Measurements from ENCODE around the gene WDR82. TPM values are rescaled to one million over a fixed set of nuclear protein-coding genes. Genes with fewer than 3 reads are reported as not detected.

The WDR82 gene
- total RNA-seq, 2 donors from 2014 or later: 78.4 to 84.2 TPM

- Mint-ChIP-seq H3K27me3 (ENCODE audit: insufficient read depth) (peaks cover 20% of the 10 kb centered on the region), H3K9me3 (no peaks in the 10 kb centered on the region), H3K4me3 (no peak overlapping the region), H3K4me1 (peaks cover 1% of the 10 kb centered on the region), H3K27ac (no peak overlapping the region), H3K36me3 (ENCODE audit: low read depth) (no peaks in the 10 kb centered on the region)
- 81 to 82% methylated on average over 3 to 4 of the region's 4 CpGs for WGBS, 2 experiments (ENCODE audit: insufficient coverage in 1 of 2, insufficient read length in 1 of 2)
- no peak for TF ChIP-seq CTCF (conservative IDR thresholded peaks at IDR 0.05)
- Histone ChIP-seq H3K27ac (ENCODE audit: low read depth, low read length) (no peak overlapping the region), H3K4me1 (ENCODE audit: control insufficient read depth, insufficient read depth, low read length) (no peaks in the 10 kb centered on the region), H3K4me3 (ENCODE audit: low read length) (no peak overlapping the region), H3K27me3 (ENCODE audit: control insufficient read depth, insufficient read depth, low read length, poor library complexity, severe bottlenecking) (peaks cover 9% of the 10 kb centered on the region), H3K9ac (ENCODE audit: extremely low read depth, low read length, poor library complexity, severe bottlenecking) (no peak overlapping the region), H3K36me3 (ENCODE audit: control insufficient read depth, insufficient read depth, low read length) (no peaks in the 10 kb centered on the region), H3K9me3 (ENCODE audit: control insufficient read depth, low read length) (no peaks in the 10 kb centered on the region)
- DNase-seq: no peak
Observed at GRCh38 chr3:52313774-52314188, 35.3 kb upstream of the WDR82 start.

- Mint-ChIP-seq H3K4me3 (no peak overlapping the region), H3K27ac (no peak overlapping the region)
Observed at GRCh38 chr3:52313188-52313773, 34.8 kb upstream of the WDR82 start.

DNA sequence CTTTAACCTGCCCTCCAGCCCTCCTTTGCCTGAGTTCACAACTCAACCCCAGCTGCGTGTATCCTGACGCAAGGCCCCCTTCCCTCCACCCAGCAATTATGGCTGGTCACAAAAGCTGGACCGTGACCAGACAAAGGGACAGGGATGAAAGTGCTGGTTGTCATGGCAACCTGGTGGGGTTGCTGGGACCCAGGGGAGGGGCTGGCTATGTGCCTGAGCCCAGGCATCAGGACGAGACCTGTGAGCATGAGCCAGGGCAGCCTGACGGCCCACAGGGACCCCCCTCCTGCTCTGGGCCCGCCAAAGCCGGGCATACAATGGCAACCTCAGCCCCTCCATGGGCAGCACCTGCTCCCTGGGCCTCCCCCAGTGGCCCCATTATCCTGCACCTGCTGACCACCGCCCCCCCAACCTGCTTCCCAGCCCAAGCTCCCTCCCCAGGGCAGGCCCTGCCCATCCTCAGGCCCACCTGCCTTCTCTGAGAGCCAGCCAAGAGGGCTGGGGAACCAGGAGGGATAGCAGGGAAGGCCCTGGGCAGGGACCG is 33.2 kb upstream of the WDR82 start:
- Mint-ChIP-seq H3K9me3 (no peaks in the 10 kb centered on the region), H3K27me3 (ENCODE audit: insufficient read depth) (peaks cover 14% of the 10 kb centered on the region), H3K36me3 (ENCODE audit: low read depth) (no peaks in the 10 kb centered on the region), H3K27ac (no peak overlapping the region), H3K4me3 (no peak overlapping the region), H3K4me1 (peaks cover 3% of the 10 kb centered on the region)
- H3K36me3 ChIP-seq (ENCODE audit: control insufficient read depth, insufficient read depth, low read length): no peaks in the 10 kb centered on the region
- no peaks in the 10 kb centered on the region for H3K9me3 ChIP-seq (ENCODE audit: control insufficient read depth, low read length)
- DNase-seq: no peak
- H3K27ac ChIP-seq (ENCODE audit: low read depth, low read length): peak overlapping the region; percentile 97
- no peaks in the 10 kb centered on the region for H3K4me1 ChIP-seq (ENCODE audit: control insufficient read depth, insufficient read depth, low read length)
- TF ChIP-seq CTCF (conservative IDR thresholded peaks at IDR 0.05): no peak
- no peaks in the 10 kb centered on the region for H3K27me3 ChIP-seq (ENCODE audit: control insufficient read depth, insufficient read depth, low read length, poor library complexity, severe bottlenecking)
- no peak overlapping the region for H3K4me3 ChIP-seq (ENCODE audit: low read length)
- 87 to 100% methylated on average over 1 to 9 of the region's 9 CpGs for WGBS, 2 experiments (ENCODE audit: insufficient coverage in 1 of 2, insufficient read length in 1 of 2)
- H3K9ac ChIP-seq (ENCODE audit: extremely low read depth, low read length, poor library complexity, severe bottlenecking): no peak overlapping the region

More at GRCh38 chr3:52313188-52313773, 34.8 kb upstream of the WDR82 start:
- no peaks in the 10 kb centered on the region for H3K4me1 ChIP-seq (ENCODE audit: control insufficient read depth, insufficient read depth, low read length)
- no peak for DNase-seq
- Mint-ChIP-seq H3K27me3 (ENCODE audit: insufficient read depth) (peaks cover 19% of the 10 kb centered on the region), H3K9me3 (no peaks in the 10 kb centered on the region), H3K4me1 (peaks cover 1% of the 10 kb centered on the region), H3K36me3 (ENCODE audit: low read depth) (no peaks in the 10 kb centered on the region)
- H3K36me3 ChIP-seq (ENCODE audit: control insufficient read depth, insufficient read depth, low read length): no peaks in the 10 kb centered on the region
- no peaks in the 10 kb centered on the region for H3K9me3 ChIP-seq (ENCODE audit: control insufficient read depth, low read length)
- TF ChIP-seq CTCF (conservative IDR thresholded peaks at IDR 0.05): no peak
- no peak overlapping the region for H3K9ac ChIP-seq (ENCODE audit: extremely low read depth, low read length, poor library complexity, severe bottlenecking)
- H3K27me3 ChIP-seq (ENCODE audit: control insufficient read depth, insufficient read depth, low read length, poor library complexity, severe bottlenecking): peaks cover 4% of the 10 kb centered on the region
- no peak overlapping the region for H3K4me3 ChIP-seq (ENCODE audit: low read length)
- H3K27ac ChIP-seq (ENCODE audit: low read depth, low read length): no peak overlapping the region
- 89 to 100% methylated on average over 1 to 2 of the region's 2 CpGs for WGBS, 2 experiments (ENCODE audit: insufficient coverage in 1 of 2, insufficient read length in 1 of 2)

Data from endodermal cell (in vitro differentiated cells).